GM21381 (cell line): ENCODE data around the gene MEX3D.
"Not testable (repeated sequence)": the region's sequence is repeated elsewhere in the genome, so short reads cannot be mapped to it uniquely, and the experiment has no call there.

Source experiments
- ATAC-seq: cut with Tn5 transposase; IDR thresholded peaks from one replicate; pipeline ENCODE4 v1.9.1; 2021; ENCODE audit warnings: mild to moderate bottlenecking, moderate library complexity; ENCODE audit not compliant: unreplicated experiment

The MEX3D gene

DNA sequence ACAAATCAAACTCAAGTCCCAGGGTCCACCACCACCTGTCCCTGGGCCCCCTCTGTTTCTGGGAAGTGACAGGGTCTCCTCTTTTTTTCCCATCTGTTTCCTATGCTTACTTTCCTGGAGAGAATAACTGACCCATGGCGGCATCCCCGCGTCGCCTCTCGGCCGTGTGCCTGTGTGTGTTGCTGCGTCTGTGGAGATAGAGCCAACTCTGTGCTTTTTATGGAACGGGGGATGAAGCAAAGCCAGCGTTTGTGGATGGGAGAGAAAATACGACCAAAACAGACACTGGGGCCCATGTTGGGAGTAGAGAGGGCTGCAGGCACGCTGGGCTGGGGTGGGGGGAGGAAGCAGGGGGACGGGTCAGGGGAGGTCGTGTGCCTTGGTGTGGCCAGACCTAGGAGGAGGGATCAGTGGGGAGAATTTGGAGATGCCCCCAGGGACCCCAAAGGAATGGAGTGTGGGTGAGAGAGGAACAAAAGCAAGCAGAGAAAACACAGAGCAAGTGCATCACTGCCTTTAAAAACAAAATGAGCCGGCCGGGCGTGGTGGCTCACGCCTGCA lies 27.7 kb downstream of the MEX3D start:
- no peak for ATAC-seq

DNA sequence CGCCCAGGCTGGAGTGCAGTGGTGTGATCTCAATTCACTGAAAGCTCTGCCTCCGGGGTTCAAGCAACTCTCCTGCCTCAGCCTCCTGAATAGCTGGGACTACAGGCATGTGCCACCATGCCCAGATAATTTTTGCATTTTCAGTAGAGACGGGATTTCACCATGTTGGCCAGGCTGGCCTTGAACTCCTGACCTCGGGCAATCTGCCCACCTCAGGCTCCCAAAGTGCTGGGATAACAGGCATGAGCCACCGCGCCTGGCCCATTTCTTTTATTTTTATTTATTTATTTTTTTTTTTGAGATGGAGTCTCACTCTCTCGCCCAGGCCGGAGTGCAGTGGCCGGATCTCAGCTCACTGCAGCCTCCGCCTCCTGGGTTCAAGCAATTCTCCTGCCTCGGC lies 28.4 kb downstream of the MEX3D start:
- not testable (repeated sequence) for ATAC-seq

DNA sequence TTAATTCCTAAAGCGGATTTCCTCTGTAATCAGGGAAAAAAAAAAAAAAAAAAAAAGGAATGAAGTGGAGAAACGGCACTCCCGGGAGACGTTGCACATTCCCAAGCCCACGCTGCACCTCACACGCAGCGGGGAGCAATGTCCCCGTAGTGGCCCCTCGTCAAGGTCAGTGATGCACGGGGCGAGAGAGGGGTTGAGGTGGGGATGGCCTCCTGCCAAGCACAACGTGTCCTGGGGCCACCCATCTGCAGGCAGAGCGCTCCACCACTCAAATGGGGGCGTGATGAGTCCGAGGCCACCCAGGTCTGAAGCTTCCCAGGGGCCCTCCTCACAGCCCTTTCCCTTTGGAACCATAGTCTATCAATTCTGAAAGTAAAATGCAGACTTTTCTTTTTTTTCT lies 29.1 kb downstream of the MEX3D start:
- ATAC-seq, result no peak

DNA sequence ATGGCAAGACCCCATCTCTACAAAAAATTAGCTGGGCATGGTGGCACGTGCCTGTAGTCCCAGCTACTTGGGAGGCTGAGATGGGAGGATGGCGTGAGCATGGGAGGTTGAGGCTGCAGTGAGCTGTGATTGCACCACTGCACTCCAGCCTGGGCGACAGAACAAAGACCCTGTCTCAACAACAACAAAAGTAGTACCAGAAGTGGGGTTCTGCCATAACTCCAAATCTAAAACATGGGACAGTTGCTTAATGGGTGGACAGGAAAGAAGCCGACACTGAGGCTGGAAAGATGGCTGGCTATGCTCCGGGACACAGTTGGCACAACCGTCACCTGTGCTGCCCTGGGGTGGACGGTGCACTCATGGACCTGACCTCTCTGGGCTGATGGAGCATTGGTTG lies 32.4 kb downstream of the MEX3D start:
- not testable (repeated sequence) for ATAC-seq

DNA sequence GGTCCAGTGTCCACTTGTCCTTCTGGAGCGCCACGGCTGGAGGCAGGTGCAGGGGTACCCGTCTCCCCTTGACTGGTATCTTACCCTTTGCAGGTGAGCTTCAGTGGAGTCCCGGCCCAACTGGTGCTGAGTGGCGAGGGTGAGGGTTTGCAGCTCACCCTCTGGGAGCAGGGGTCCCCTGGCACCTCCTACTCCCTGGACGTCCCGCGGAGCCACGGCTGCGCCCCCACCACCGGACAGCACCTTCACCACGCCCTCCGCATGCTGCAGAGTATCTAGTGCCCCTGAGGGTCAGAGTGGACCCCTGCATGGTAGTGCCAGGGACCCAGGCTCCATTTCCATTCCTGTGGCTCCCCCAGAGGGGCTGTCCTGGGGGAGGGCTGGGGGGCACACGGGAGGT lies 33.2 kb downstream of the MEX3D start:
- ATAC-seq, result no peak

DNA sequence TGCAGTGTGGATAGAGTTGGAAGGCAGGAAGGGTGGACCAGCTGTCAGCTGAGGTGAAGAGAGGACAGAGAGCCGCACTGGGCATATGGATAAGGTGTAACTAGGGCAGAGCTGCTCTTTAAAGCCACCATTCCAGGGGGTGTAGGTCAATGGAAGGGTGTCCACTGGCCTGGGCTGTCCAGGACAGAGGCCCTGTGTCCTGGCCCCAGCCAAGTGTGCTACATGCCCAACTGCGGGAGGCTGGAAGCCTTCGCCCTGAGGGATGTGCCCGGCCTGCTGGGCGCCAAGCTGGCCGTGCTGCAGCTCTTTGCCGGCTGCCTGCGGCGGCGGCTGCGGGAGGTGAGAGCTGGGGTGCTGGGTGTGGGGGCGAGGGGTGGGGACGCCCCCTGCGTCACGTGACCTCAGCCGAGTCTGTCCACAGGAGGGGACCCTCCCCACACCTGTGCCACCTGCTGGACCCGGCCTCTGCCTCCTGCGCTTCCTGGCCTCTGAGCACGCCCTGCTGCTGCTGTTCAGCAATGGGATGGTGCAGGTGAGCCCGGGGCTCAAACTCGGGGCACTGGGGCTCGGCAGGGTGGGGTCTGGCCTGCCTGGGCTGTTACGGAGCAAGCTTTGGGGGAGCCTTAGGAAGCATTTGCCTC lies 34.5 kb downstream of the MEX3D start:
- ATAC-seq, result no peak

DNA sequence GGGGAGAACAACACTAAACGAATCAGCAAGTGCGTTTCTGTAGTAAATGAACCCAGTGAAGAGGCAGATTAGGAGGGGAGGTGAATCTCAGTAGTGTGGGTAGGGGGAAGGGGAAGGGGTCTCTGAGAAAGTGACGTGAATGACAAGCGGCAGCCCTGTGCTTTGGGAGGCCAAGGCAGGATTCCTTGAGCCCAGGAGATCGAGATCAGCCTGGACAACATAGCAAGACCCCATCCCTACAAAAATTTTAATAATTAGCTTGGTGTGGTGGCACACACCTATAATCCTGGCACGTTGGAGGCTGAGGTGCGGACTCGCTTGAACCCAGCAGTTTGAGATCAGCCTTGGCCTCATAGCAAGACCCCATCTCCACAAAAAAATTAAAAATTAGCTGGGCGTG lies 36.1 kb downstream of the MEX3D start:
- no peak for ATAC-seq

DNA sequence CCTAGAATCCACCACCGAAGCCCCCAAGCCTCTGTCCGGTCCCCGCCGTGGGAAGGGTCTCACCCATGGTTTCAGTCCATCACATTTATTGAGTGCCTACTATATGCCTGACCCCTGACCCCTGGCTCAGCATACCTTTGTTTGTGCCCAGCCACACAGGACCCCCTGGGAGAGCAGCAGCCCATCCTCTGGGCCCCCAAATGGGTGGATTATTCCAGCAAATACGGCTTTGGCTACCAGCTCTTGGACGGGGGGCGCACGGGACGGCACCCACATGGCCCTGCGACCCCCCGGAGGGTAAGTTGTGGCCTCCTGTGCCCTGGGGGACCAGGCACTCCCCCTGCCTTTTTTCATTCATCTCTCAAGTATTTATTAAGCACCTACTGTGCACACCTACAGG lies 36.5 kb downstream of the MEX3D start:
- ATAC-seq, result no peak

DNA sequence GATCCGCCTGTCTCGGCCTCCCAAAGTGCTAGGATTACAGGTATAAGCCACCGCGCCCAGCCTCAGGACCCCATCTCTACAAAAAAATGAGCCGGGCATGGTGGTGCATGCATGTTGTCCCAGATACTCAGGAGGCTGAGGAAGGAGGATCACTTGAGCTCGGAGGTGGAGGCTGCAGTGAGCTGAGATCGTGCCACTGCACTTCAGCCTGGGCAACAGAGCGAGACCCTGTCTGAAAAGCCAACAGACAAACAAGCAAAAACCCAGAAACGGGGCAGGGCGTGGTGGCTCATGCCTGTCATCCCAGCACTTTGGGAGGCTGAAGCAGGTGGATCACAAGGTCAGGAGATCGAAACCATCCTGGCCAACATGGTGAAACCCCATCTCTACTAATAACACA lies 37.3 kb downstream of the MEX3D start:
- ATAC-seq, result not testable (repeated sequence)

DNA sequence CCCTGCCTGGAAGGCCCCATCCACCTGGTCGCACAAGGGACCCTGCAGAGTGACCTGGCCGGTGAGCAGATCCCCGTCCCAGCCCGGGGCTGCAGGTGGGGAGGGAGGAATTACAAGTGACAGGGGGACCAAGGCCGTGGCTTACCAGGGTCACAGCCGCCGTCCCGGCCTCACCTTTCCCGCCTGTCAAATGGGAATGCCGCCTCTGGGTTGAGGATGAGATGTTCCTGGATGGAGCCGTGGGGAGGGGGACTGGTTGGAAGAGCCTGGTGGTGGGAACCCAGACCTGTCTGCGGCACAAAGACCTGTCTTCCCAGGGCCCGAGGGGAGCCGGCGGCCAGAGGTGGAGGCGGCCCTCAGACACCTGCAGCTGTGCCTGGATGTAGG lies 38.7 kb downstream of the MEX3D start:
- ATAC-seq, result no peak

DNA sequence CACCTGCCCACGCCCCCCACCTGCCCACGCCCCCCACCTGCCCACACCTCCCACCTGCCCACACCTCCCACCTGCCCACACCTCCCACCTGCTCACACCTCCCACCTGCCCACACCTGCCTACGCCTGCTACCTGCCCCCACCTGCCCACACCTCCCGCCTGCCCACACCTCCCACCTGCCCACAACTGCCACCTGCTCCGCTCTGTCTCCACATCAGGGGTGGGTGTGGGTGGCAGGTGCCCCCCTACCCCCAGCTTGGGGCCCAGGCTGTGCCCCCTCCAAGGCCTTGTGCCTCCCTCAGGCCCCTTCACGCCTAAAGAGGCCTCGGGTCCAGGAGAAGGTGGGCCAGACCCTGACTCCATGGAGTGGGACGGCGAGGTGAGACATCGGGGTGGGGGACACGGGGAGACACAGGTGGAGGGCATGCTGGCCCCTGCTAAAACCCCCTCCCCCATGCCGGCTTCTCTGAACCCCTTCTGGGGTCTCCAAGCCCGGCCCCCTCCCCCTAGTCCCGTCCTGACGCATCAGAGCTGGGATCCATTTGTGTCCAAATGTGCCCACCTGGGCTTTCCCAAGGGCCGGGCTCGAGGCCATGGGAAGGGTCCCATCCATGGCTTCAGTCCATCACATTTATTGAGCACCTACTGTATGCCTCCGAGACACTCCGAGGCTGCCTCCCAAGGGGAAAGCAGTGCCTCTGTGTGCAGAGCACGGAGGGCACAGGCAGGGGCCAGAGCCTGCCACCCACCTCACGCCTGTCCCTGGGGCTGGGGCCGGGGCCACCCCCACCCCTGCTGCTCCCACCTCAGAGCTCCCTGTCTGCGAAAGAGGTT lies 39.3 kb downstream of the MEX3D start:
- ATAC-seq, result no peak

DNA sequence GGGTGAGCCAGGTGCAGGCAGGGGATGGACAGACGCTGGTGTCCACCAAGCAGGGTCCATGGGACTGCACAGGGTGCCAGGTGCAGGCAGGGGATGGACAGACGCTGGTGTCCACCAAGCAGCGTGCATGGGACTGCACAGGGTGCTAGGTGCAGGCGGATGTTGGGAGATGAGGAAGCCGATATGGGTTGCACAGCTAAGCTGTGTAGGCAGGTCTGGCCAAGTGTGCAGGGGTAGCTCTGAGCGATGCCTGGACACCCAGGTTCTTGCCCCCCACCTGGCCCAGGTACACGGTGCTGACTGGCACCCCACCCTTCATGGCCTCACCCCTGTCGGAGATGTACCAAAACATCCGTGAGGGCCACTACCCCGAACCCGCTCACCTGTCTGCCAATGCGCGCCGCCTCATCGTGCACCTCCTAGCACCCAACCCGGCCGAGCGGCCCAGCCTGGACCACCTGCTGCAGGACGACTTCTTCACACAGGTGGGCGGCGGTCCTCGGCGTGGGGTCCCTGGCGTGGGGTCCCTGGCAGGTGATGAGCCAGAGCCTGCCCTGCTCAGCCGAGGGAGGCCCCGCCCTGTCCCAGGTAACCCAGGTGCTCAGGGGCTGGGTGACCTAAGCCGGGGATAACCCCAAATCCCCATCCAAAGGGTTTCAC lies 40.3 kb downstream of the MEX3D start:
- ATAC-seq, result no peak

DNA sequence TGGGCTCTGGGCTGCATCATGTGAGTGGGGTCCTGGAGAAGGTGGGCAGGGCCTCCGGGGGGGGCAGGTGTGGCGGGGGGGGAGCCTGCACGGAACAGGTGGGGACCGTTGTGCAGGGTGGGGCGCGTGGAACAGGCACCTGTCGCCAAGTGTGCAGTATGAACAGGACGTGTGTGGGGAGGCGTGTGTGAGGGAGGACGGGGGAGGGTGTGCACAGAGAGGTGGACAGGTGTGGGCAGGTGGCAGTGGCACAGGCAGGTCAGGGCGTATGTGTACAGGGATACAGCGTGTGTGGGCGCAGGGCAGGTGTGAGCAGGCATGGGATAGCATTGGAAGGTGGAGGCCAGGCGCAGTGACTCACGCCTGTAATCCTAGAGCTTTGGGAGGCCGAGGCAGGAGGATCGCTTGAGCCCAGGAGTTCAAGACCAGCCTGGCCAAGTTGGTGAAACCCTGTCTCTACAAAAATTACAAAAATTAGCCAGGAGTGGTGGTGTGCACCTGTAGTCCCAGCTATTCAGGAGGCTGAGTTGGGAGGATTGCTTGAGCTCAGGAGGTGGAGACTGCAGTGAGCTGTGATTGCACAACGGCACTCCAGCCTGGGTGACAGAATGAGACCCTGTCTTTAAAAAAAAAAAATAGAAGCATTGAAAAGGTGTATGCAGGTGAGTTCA lies 41.0 kb downstream of the MEX3D start:
- no peak for ATAC-seq

DNA sequence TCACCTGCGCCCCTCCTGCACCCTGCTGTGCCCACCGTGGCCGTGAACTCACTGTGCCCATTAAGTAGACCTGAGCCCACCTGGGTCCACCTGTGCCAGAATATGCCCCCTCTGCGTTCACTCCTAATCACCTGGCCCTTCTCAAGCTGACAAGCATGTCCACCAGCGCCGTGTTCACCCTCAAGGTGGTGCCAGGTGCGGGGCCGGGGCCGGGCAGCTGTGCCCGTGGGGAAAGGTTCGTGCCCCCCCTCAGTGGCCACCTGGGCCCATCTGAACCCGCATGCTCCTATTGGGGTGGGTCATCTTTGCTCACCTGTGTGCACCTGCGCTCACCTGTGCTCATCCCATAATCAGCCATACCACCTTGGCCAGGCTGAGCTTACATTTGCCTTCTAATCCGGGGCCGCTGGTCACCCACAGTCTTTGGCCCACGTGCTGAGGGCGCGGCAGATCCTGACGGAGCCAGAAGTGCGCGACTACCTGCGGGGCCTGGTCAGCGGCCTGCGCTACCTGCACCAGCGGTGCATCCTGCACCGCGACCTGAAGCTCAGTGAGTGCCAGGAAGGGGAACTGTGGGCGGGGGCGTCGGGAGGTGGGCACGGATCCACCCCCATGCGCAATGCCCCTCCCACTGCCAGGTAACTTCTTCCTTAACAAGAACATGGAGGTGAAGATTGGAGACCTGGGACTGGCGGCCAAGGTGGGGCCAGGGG lies 41.9 kb downstream of the MEX3D start:
- ATAC-seq, result no peak

DNA sequence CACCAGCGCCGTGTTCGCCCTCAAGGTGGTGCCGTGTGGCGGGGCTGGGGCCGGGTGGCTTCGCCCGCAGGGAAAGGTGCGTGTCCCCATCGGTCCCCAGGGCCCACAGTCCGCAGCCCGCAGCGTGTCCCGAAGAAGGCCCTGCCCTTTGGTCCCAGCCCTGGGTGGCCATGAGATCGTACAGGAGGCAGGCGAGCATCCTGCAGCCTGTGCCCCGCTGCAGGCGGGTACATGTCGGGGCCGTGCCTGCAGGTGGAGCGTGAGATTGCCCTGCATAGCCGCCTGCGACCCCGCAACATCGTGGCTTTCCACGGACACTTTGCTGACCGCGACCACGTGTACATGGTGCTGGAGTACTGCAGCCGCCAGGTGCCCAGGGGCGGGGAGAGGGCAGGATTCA lies 42.8 kb downstream of the MEX3D start:
- ATAC-seq, result no peak

DNA sequence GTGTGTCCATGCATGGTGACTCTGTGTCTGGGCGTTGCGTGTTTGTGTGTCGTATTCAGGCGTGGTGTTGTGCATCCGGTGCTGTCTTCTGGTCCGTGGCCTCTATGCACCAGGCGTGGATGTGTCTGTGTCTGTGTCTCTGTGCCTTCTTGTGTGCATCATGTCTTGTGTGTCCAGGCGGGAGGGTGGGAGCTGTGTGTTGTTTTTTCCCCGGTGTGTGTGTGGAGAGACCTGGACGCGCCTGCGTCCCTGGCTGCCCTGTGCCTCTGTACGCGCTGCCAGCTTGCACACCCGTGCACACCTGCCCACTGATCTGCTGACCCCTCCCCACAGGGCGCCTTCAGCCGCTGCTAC lies 43.2 kb downstream of the MEX3D start:
- no peak for ATAC-seq

DNA sequence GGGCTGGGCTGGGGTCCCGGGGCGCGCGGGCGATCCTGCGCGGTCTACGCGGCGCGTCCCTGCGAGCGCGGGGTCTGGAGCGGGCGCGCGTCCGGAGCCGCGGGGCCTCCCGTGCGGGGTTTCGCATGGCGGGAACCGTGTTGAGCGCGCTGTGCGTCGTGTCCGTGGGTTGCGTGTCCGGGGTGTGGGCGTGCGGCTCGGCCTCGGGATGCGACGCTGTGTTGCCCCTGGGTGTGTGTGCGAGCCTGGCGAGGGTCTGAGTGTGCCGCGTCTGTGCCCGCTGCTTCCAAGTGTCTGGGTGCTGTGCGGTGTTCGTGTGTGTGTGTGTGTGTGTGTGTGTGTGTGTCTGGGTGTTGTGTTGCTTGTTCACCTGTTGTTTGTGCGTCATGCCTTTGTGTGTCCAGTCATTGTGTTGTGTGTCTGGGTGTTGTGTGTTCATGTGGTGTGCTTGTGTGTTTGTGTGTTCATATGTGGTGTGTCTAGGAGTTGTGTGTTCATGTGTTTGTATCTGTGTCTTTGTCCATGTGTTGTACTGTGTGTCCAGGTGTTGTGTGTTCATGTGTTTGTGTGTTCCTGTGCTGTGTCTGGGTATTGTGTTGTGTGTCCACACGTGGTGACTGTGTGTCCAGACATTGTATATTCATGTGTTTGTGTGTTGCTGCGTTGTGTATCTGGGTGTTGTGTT lies 43.7 kb downstream of the MEX3D start:
- ATAC-seq, result no peak

DNA sequence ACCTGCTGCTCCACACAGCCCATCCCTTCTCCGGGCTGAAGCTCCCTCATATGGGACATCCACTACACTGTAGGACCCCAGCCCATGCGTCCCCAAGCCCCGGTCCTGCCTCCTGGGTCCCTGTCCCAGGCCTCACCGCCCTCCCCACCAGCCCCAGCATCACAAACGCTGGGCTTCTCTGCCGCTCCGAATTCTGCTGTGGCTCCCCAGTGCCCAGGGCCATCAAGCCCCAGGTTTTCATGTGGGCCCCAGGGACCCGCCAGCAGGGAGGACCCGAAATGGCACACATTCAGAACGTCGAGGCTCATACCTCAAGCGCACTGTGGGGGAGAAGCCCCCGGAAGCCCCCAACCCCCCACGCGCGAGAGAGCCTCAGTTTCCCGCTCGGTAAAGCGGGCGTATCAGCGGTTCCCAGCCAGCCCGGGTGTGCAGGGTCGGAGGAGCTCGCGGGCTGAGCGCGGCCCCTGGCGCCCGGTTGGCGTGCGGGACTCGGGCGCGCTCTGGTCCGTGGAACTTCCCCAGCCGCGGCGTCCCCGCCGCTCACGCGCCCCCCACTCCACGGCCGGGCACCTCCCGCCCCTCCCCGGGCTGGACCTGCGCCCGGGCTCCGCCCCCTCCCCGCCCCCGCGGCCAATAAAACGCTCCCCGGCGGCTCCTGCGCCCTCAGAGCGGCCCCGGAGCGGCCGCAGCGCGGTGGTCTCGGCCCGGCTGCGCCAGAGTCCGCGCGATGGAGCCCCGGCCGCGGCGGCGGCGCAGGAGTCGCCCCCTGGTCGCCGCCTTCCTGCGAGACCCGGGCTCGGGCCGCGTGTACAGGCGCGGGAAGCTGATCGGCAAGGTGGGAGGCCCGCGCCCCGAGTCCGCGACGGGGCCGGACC lies 44.5 kb downstream of the MEX3D start, which contains the start of gene PLK5:
Gene PLK5, plus strand, starts transcription at position 666 of the 875 bp plus-strand sequence. CDS start 2,920 bp downstream, outside the sequence.
- ATAC-seq, result no peak

DNA sequence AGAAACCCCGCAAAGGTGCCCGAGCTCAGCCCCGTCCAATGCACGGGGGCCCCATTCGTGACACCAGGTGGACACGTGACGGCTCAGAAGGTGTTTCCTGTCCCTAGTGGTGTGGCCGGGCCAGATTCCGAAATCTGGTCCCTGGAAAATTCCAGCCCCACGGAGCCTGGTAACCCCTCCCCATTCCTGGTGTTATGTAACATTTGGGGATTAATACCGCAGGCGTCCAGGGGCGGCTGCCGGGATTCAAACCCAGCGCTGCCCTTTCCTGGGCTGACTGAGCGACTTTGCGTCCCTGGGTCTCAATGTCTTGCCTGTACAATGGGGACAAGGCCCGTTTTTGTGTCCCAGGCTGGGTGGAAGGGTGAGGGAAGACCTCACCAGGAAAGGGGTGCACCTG lies 45.3 kb downstream of the MEX3D start:
- no peak for ATAC-seq
